Stimulated activated naive CD8-positive, alpha-beta T cell treated with anti-CD3 and anti-CD28 coated beads, Interleukin-15, Interleukin-2, amounts not matched to agents 100 U/mL and 50 U/mL, for 24 hours (primary cell): ENCODE data around the gene OR1M1.
"Not testable (repeated sequence)": the region's sequence is repeated elsewhere in the genome, so short reads cannot be mapped to it uniquely, and the experiment has no call there.

Source experiments
- ATAC-seq: fragments of 150-1000 bp; cut with Tn5 transposase; one replicate; pipeline ENCODE4 v1.10.0; 2021
- DNase-seq: peaks from one replicate; pipeline ENCODE4 v3.0.0; 2021

Gene OR1M1

GRCh38 chr19:9086761-9087160, at the start of gene OR1M1:
OR1M1 (plus strand) TSS chr19:9087061; CDS start chr19:9093245, 6,184 bp downstream.
- no peak for ATAC-seq
- no peak for DNase-seq

- no peak for DNase-seq
Observed at GRCh38 chr19:9037400-9038062, 49.3 kb upstream of the OR1M1 start.

GRCh38 chr19:9039728-9040127, 47.1 kb upstream of the OR1M1 start:
- ATAC-seq: no peak
- no peak for DNase-seq

More at GRCh38 chr19:9037400-9038062, 49.3 kb upstream of the OR1M1 start:
- no peak for ATAC-seq

- DNase-seq (no peak), ATAC-seq (no peak)
Observed at GRCh38 chr19:9040131-9040530, 46.7 kb upstream of the OR1M1 start.

- DNase-seq (no peak), ATAC-seq (no peak)
Observed at GRCh38 chr19:9041023-9041422, 45.8 kb upstream of the OR1M1 start.

- DNase-seq: no peak
- no peak for ATAC-seq
Observed at GRCh38 chr19:9043524-9043923, 43.3 kb upstream of the OR1M1 start.

GRCh38 chr19:9044449-9044848, 42.4 kb upstream of the OR1M1 start:
- ATAC-seq (no peak), DNase-seq (no peak)

GRCh38 chr19:9046694-9047093, 40.2 kb upstream of the OR1M1 start:
- ATAC-seq (no peak), DNase-seq (no peak)

GRCh38 chr19:9052894-9053293, 34.0 kb upstream of the OR1M1 start:
- ATAC-seq: no peak
- no peak for DNase-seq

- not testable (repeated sequence) for ATAC-seq, DNase-seq
Observed at GRCh38 chr19:9053674-9054073, 33.2 kb upstream of the OR1M1 start.

GRCh38 chr19:9054207-9054606, 32.7 kb upstream of the OR1M1 start:
- no peak for ATAC-seq
- no peak for DNase-seq

- ATAC-seq (no peak), DNase-seq (no peak)
Observed at GRCh38 chr19:9054765-9055164, 32.1 kb upstream of the OR1M1 start.

- not testable (repeated sequence) for ATAC-seq, DNase-seq
Observed at GRCh38 chr19:9056131-9056530, 30.7 kb upstream of the OR1M1 start.

- ATAC-seq (no peak), DNase-seq (no peak)
Observed at GRCh38 chr19:9057505-9058258, 29.2 kb upstream of the OR1M1 start.

- DNase-seq (no peak), ATAC-seq (no peak)
Observed at GRCh38 chr19:9058905-9059667, 27.8 kb upstream of the OR1M1 start.

- ATAC-seq (no peak), DNase-seq (no peak)
Observed at GRCh38 chr19:9060564-9061340, 26.1 kb upstream of the OR1M1 start.

- DNase-seq: no peak
- no peak for ATAC-seq
Observed at GRCh38 chr19:9061879-9062278, 25.0 kb upstream of the OR1M1 start.

- ATAC-seq (no peak), DNase-seq (no peak)
Observed at GRCh38 chr19:9065457-9066014, 21.3 kb upstream of the OR1M1 start.

- DNase-seq: no peak
- ATAC-seq: no peak
Observed at GRCh38 chr19:9070066-9070465, 16.8 kb upstream of the OR1M1 start.

- not testable (repeated sequence) for DNase-seq, ATAC-seq
Observed at GRCh38 chr19:9071720-9072119, 15.1 kb upstream of the OR1M1 start.

- ATAC-seq (no peak), DNase-seq (no peak)
Observed at GRCh38 chr19:9073806-9074205, 13.1 kb upstream of the OR1M1 start.
